Pancreas (tissue), 10 donors: ENCODE results near the gene USP10. TPM values are rescaled to one million over a fixed set of nuclear protein-coding genes. Genes with fewer than 3 reads are reported as not detected.
A peak's percentile ranks its signal among the peaks of the same experiment; 100 is the strongest.

Source experiments
- ATAC-seq, 4 donors: fragments of 200-7000 bp; cut with Tn5 transposase; one replicate each; pipeline versions ENCODE4 v1.8.0 to v1.9.1; 2020; ENCODE audit warnings: mild to moderate bottlenecking in 4 of 4, moderate library complexity in 4 of 4
- DNase-seq, 6 donors: peaks; one replicate each; pipeline ENCODE4 v3.0.0-alpha.2; 2020
- FAIRE-seq: peaks from 2 replicates; lab custom pipeline; 2012; peaks lifted over from hg19 to GRCh38; lab: Jason Lieb, UNC
- H3K27ac ChIP-seq, 4 donors: fragments of 200-600 bp; sonication (generic); 1 replicate in 3 of 4; 2 replicates in 1 of 4; pipeline versions ENCODE4 v1.5.0 to v1.8.0; 2020
- H3K27me3 ChIP-seq, 4 donors: fragments of 200-600 bp; one replicate each; pipeline ENCODE4 v1.8.0; 2021
- H3K36me3 ChIP-seq, 3 donors: fragments of 200-600 bp; sonication (generic) in 1 of 3; one replicate each; pipeline versions ENCODE4 v1.5.0 to v1.8.0; 2020 to 2021
- H3K4me1 ChIP-seq, 3 donors: fragments of 200-600 bp; one replicate each; pipeline ENCODE4 v1.8.0; 2021
- H3K4me3 ChIP-seq, 4 donors: fragments of 200-600 bp; sonication (generic) in 2 of 4; one replicate each; pipeline versions ENCODE4 v1.5.0 to v1.8.0; 2020 to 2021
- H3K9me3 ChIP-seq, 4 donors: fragments of 200-600 bp; one replicate each; pipeline ENCODE4 v1.8.0; 2021
- CTCF ChIP-seq, 4 donors: fragments of 200-600 bp; sonication (generic) in 3 of 4; IDR thresholded peaks; one replicate each; pipeline versions ENCODE4 v1.5.0 to v1.8.0; 2021; ENCODE audit warnings: antibody characterized with exemption in 4 of 4
- WGBS, 2 donors: extraction: QIAGEN DNeasy Blood & Tissue Kit; methylation state at CpG; one replicate each; pipeline ENCODE4 v1.1.7; 2013; 5-methylcytosine and 5-hydroxymethylcytosine counted together
- intact Hi-C, 3 donors: fragments of 100-400 bp; cut with DNase I; formaldehyde crosslinking; loops; one replicate each; pipeline versions ENCODE4 v1.11.1 to v1.14.2; 2022
- polyA plus RNA-seq, 2 donors: library from polyadenylated mRNA; stranded (reverse); fragments of 200-250 nt; gene quantifications; one replicate each; pipeline ENCODE4 v1.2.3, GENCODE V29; 2013
- total RNA-seq, 6 donors: library from RNA; stranded (reverse); fragmentation: NEBNext Ultra II Directional in 4 of 6; extraction: Animal tissue kit (Norgen Biotek cat#: 25700) in 4 of 6; gene quantifications; one replicate each; pipeline versions ENCODE4 v1.2.1 to v1.2.4, GENCODE V29; 2021 to 2023
- donor health status: healthy with polysubstance abuse.
- donor health status: DM: no; HTN: no; CAD: no; lungs with moderate emphysema.
- donor health status: DM: no; HTN: no; CAD: no.
- donor health status: control.
- donor health status: control.
- donor health status: Bipolar disorder and iron deficiency.
- donor health status: DM: yes; HTN: yes; CAD: no.
- donor health status: DM: no; HTN: no; CAD: no.
- donor health status: DM: no; HTN: no; CAD: no.
- donor health status: DM: yes; HTN: yes; CAD: no.

USP10 gene
- total and polyA plus RNA-seq, 8 donors: 11.4 to 40.6 (median 26.9) TPM

DNA sequence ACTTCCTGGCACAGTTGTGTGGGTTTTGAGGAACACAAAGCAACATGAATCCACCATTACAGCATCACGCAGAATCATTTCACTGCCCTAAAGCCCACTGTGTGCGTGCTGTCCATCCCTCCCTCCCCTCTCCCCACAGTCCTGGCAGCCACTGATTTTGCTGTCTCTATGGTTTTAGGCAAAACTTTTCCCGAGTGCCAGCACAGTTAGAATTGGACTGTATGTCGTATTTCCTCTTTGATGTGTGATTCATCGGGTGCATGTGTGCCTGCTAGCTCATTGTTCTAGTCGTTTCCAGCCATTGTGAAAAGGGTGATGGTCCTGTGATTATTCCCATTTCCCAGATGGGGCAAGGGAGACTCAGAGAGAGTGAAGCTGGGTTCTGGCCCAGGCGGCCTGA lies 38.8 kb upstream of the USP10 start:
- peaks cover 7 to 69% (median 38%) of the 10 kb centered on the region in 3 donors for H3K36me3 ChIP-seq

GRCh38 chr16:84661418-84662060 lies 38.3 kb upstream of the USP10 start:
- Histone ChIP-seq H3K27ac (no peak overlapping the region), H3K27me3 (no peaks in the 10 kb centered on the region), H3K9me3 (no peaks in the 10 kb centered on the region), H3K4me3 (no peak overlapping the region), H3K4me1 (no peaks in the 10 kb centered on the region), H3K36me3 (peaks cover 7 to 68% (median 38%) of the 10 kb centered on the region in 3 donors)
- 93 to 95% methylated on average over 51 of the region's 51 CpGs for WGBS, 2 donors
- FAIRE-seq: no peak
- DNase-seq: peak in 1 of 6 donors; percentile 63
- intact Hi-C loops: no loop called here
- ATAC-seq: no peak
- no peak for TF ChIP-seq CTCF (IDR thresholded peaks at IDR 0.05)

More for the DNA sequence above, 38.8 kb upstream of the USP10 start:
- ATAC-seq (peak in 1 of 4 donors; percentile 10), DNase-seq (no peak), FAIRE-seq (no peak)
- H3K9me3 ChIP-seq: no peaks in the 10 kb centered on the region
- no peak for TF ChIP-seq CTCF (IDR thresholded peaks at IDR 0.05)
- no peak overlapping the region for H3K4me3 ChIP-seq
- no peaks in the 10 kb centered on the region for H3K4me1 ChIP-seq
- H3K27ac ChIP-seq: no peak overlapping the region
- no peaks in the 10 kb centered on the region for H3K27me3 ChIP-seq
- 83 to 87% methylated on average over 7 of the region's 7 CpGs for WGBS, 2 donors
- intact Hi-C loops: no loop called here

DNA sequence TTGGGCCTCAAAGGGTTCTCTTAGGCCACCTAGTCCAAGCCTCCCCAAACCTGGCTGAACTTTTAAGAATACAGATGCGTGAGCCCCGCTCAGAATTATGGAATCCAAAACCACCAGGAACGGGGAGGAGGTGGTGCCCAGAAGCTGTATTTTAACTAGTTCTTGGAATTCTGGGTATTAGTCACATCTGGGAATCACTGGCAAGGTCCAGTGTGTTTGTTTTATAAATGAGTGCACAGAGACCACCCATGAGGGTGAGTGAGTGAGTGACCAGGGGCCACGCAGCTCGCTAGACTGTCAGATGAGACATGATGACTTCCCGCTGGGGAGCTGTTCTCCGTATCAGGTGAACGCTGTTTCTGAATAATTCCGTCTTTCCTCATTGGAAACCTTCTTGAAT lies 37.3 kb upstream of the USP10 start:
- H3K4me1 ChIP-seq: no peaks in the 10 kb centered on the region
- intact Hi-C loops: no loop called here
- no peak overlapping the region for H3K27ac ChIP-seq
- TF ChIP-seq CTCF (IDR thresholded peaks at IDR 0.05): no peak
- DNase-seq: no peak
- 93 to 96% methylated on average over 9 of the region's 9 CpGs for WGBS, 2 donors
- no peak overlapping the region for H3K4me3 ChIP-seq
- no peak for FAIRE-seq
- H3K9me3 ChIP-seq: no peaks in the 10 kb centered on the region
- no peaks in the 10 kb centered on the region for H3K27me3 ChIP-seq
- no peak for ATAC-seq
- peaks cover 2 to 59% (median 35%) of the 10 kb centered on the region in 3 donors for H3K36me3 ChIP-seq

- Histone ChIP-seq H3K4me1 (no peaks in the 10 kb centered on the region), H3K27ac (no peak overlapping the region), H3K4me3 (no peak overlapping the region), H3K27me3 (no peaks in the 10 kb centered on the region), H3K9me3 (no peaks in the 10 kb centered on the region), H3K36me3 (peaks cover 0 to 48% (median 28%) of the 10 kb centered on the region in 3 donors)
- ATAC-seq (no peak), DNase-seq (no peak), FAIRE-seq (no peak)
- intact Hi-C loops: no loop called here
- no peak for TF ChIP-seq CTCF (IDR thresholded peaks at IDR 0.05)
- 70 to 80% methylated on average over 9 of the region's 9 CpGs for WGBS, 2 donors
These were observed 36.2 kb upstream of the USP10 start for GRCh38 chr16:84663433-84664101.

- 85 to 95% methylated on average over 2 of the region's 2 CpGs for WGBS, 2 donors
- no peak for TF ChIP-seq CTCF (IDR thresholded peaks at IDR 0.05)
- H3K4me1 ChIP-seq: no peaks in the 10 kb centered on the region
- FAIRE-seq: no peak
- no peak overlapping the region for H3K4me3 ChIP-seq
- DNase-seq: no peak
- H3K36me3 ChIP-seq: peaks cover 0 to 30% (median 21%) of the 10 kb centered on the region in 3 donors
- intact Hi-C loops: no loop called here
- no peaks in the 10 kb centered on the region for H3K9me3 ChIP-seq
- ATAC-seq: no peak
- no peaks in the 10 kb centered on the region for H3K27me3 ChIP-seq
- no peak overlapping the region for H3K27ac ChIP-seq
These were observed 34.4 kb upstream of the USP10 start for GRCh38 chr16:84665359-84665758.
